Jurkat, Clone E6-1 (cell line): Measurements from ENCODE around the gene ATP8A1.
"Not testable (repeated sequence)": the region's sequence is repeated elsewhere in the genome, so short reads cannot be mapped to it uniquely, and the experiment has no call there.

ENCODE experiments used
- DNase-seq: peaks from one replicate; pipeline ENCODE4 v3.0.0-alpha.2; 2011; ENCODE audit warnings: low read depth, low spot score
- H3K4me3 ChIP-seq: 2 replicates; pipeline ENCODE4 v1.5.1; 2011; ENCODE audit warnings: mild to moderate bottlenecking, low read length, control low read depth, moderate library complexity

The ATP8A1 gene

GRCh38 chr4:42487230-42487629 lies 169.7 kb downstream of the ATP8A1 start:
- no peak overlapping the region for H3K4me3 ChIP-seq

GRCh38 chr4:42486156-42486555 lies 170.7 kb downstream of the ATP8A1 start:
- not testable (repeated sequence) for DNase-seq

More at GRCh38 chr4:42487230-42487629, 169.7 kb downstream of the ATP8A1 start:
- no peak for DNase-seq

GRCh38 chr4:42484630-42485029 lies 172.3 kb downstream of the ATP8A1 start:
- no peak for DNase-seq
- H3K4me3 ChIP-seq = no peak overlapping the region

More at GRCh38 chr4:42486156-42486555, 170.7 kb downstream of the ATP8A1 start:
- H3K4me3 ChIP-seq = not testable (repeated sequence)

- DNase-seq = no peak
- no peak overlapping the region for H3K4me3 ChIP-seq
Observed at GRCh38 chr4:42483426-42484379, 173.2 kb downstream of the ATP8A1 start.

- no peak for DNase-seq
- no peak overlapping the region for H3K4me3 ChIP-seq
Observed at GRCh38 chr4:42482516-42483327, 174.2 kb downstream of the ATP8A1 start.

- H3K4me3 ChIP-seq = no peak overlapping the region
- DNase-seq = no peak
Observed at GRCh38 chr4:42480717-42481116, 176.2 kb downstream of the ATP8A1 start.

GRCh38 chr4:42480281-42480680 lies 176.6 kb downstream of the ATP8A1 start:
- H3K4me3 ChIP-seq = no peak overlapping the region
- DNase-seq = no peak

- H3K4me3 ChIP-seq = no peak overlapping the region
- no peak for DNase-seq
Observed at GRCh38 chr4:42478946-42479345, 178.0 kb downstream of the ATP8A1 start.

GRCh38 chr4:42478509-42478908 lies 178.4 kb downstream of the ATP8A1 start:
- no peak overlapping the region for H3K4me3 ChIP-seq
- no peak for DNase-seq

GRCh38 chr4:42474406-42474805 lies 182.5 kb downstream of the ATP8A1 start:
- no peak for DNase-seq
- H3K4me3 ChIP-seq = no peak overlapping the region

GRCh38 chr4:42473071-42473684 lies 183.7 kb downstream of the ATP8A1 start:
- DNase-seq = no peak
- no peak overlapping the region for H3K4me3 ChIP-seq

- H3K4me3 ChIP-seq = no peak overlapping the region
- DNase-seq = no peak
Observed at GRCh38 chr4:42471896-42472295, 185.0 kb downstream of the ATP8A1 start.

- H3K4me3 ChIP-seq = no peak overlapping the region
- no peak for DNase-seq
Observed at GRCh38 chr4:42470023-42470422, 186.9 kb downstream of the ATP8A1 start.

GRCh38 chr4:42467777-42468176 lies 189.1 kb downstream of the ATP8A1 start:
- DNase-seq, H3K4me3 ChIP-seq: not testable (repeated sequence)

GRCh38 chr4:42466273-42466844 lies 190.5 kb downstream of the ATP8A1 start:
- no peak for DNase-seq
- no peak overlapping the region for H3K4me3 ChIP-seq

GRCh38 chr4:42464550-42465094 lies 192.3 kb downstream of the ATP8A1 start:
- DNase-seq = no peak
- H3K4me3 ChIP-seq = no peak overlapping the region

GRCh38 chr4:42461216-42461615 lies 195.7 kb downstream of the ATP8A1 start:
- not testable (repeated sequence) for H3K4me3 ChIP-seq, DNase-seq

- DNase-seq = no peak
- no peak overlapping the region for H3K4me3 ChIP-seq
Observed at GRCh38 chr4:42460043-42460442, 196.9 kb downstream of the ATP8A1 start.

- no peak for DNase-seq
- H3K4me3 ChIP-seq = no peak overlapping the region
Observed at GRCh38 chr4:42458657-42459056, 198.2 kb downstream of the ATP8A1 start.
